22Rv1 (cell line): ENCODE measurements around the gene GANC.

Experiments
- H3K27ac ChIP-seq: fragments of 450-650 bp; 2 replicates; pipeline ENCODE4 v1.5.1; 2017
- CTCF ChIP-seq: fragments of 450-650 bp; IDR thresholded peaks from 2 replicates; pipeline ENCODE4 v1.5.1; 2017; ENCODE audit warnings: mild to moderate bottlenecking
- ZFX ChIP-seq: fragments of 450-650 bp; IDR thresholded peaks from 2 replicates; pipeline ENCODE4 v1.6.1; 2017; ENCODE audit warnings: antibody characterized with exemption, borderline replicate concordance

GANC gene

GRCh38 chr15:42392309-42393024, 119.5 kb downstream of the GANC start:
- no peak overlapping the region for H3K27ac ChIP-seq
- TF ChIP-seq ZFX = no peak
- no peak for TF ChIP-seq CTCF

DNA sequence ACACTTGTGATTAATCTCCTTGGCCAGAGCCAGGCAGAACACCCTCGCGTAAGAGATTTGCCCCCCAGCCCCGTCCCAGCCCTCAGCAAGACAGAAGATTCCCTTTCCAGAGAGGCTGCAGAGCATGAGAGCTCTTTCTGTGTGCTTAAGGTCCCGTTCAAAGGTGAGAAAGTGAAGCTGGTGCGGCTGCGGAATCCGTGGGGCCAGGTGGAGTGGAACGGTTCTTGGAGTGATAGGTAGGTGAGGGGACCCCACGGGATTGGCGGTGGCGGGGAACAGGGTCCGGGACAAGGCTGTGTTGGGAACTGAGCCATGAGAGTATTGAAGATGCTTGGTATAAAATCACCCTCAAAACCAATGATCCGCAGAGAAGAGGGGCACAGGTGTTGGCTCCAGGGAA, 121.1 kb downstream of the GANC start:
- no peak overlapping the region for H3K27ac ChIP-seq
- TF ChIP-seq ZFX (no peak), CTCF (no peak)

DNA sequence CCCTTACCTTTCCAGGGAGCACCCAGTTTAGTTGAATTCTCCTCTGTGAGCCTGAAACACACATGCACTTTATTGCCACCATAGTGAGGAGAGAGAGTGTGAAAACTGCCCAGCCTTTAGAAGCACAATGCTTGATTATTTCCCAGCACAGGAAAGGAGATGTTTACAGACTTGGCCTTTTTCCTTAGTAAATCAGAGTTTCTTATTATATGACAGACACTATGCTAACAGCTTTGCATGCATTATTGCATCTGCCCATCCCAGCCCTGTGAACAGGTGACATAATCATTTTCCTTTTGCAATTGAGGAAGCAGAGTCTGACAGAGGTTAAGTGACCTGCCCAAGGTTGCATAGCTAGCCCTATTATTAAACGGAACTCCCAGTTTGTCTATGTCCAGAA, 122.8 kb downstream of the GANC start:
- H3K27ac ChIP-seq = no peak overlapping the region
- TF ChIP-seq ZFX (no peak), CTCF (no peak)

GRCh38 chr15:42401544-42402454, 128.8 kb downstream of the GANC start:
- H3K27ac ChIP-seq = no peak overlapping the region
- TF ChIP-seq ZFX = no peak
- TF ChIP-seq CTCF = no peak

DNA sequence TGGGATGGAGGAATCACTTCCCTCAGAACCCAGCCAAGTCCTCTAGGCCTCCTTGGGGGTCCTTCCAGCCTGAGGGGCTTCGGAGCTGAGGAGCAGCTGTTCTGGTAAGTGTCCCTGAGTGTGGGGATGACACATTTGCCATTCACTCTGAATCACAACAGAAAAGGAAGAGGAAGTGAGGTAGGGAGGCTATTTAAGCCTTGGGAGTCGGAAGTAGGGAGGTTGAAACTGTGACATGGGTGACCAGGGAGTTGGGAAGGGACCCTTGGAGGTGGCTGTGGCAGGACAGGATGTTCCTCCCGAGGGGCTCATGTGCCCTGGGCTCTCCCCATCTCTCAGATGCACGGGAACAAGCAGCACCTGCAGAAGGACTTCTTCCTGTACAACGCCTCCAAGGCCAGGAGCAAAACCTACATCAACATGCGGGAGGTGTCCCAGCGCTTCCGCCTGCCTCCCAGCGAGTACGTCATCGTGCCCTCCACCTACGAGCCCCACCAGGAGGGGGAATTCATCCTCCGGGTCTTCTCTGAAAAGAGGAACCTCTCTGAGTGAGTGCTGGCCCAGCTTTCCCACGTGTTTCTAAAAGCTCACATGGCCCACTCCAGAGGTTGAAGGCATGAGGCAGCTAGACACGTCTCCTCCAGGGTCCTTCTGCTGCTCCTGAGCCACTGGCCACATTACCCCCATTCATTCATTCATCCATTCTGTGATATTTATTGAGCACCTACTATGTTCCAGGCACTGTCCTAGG, 129.6 kb downstream of the GANC start:
- TF ChIP-seq ZFX (no peak), CTCF (no peak)

DNA sequence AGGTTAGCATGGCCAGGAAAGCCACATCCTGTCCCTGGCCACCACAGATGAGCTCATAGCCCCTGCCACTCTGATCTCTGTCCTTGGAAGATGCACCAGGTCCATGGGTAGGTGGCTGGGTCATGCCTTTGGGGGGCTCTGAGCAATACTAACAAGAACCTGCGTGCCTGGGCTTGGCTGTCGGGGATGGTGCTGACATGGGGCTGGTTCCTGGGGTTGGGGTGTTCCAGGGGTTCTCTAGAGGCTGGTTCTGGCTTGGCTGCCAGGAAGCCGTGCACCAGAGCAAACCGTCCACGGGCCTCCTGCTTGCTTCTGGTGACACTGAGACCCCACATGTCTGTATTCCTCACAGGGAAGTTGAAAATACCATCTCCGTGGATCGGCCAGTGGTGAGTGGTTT, 130.4 kb downstream of the GANC start:
- TF ChIP-seq CTCF (no peak), ZFX (no peak)
- no peak overlapping the region for H3K27ac ChIP-seq

More for the DNA sequence above, 129.6 kb downstream of the GANC start:
- H3K27ac ChIP-seq = no peak overlapping the region
